GM23338 (cell line): ENCODE measurements around the gene NPW. TPM values are rescaled to one million over a fixed set of nuclear protein-coding genes. Genes with fewer than 3 reads are reported as not detected.

Experiments used
- ATAC-seq: fragments of 200-7000 bp; cut with Tn5 transposase; 3 replicates; pipeline ENCODE4 v1.9.1; 2020
- DNase-seq: peaks from one replicate; pipeline ENCODE4 v3.0.0-alpha.2; 2015; ENCODE audit warnings: low spot score
- H2AFZ ChIP-seq: fragments of 200-600 bp; sonication (generic); 2 replicates; pipeline ENCODE4 v1.8.0; 2016; ENCODE audit warnings: antibody characterized with exemption, mild to moderate bottlenecking, moderate library complexity
- H3F3A ChIP-seq: fragments of 200-600 bp; sonication (generic); replicated peaks from 2 replicates; pipeline ENCODE4 v1.8.0; 2017; ENCODE audit warnings: antibody characterized with exemption, mixed run types, low read depth
- H3K27ac ChIP-seq: fragments of 200-600 bp; sonication (generic); 2 replicates; pipeline ENCODE4 v1.6.1; 2016; ENCODE audit warnings: low read depth
- H3K27me3 ChIP-seq: fragments of 200-600 bp; sonication (generic); 2 replicates; pipeline ENCODE4 v1.8.0; 2016; ENCODE audit warnings: mild to moderate bottlenecking, mixed run types, moderate library complexity; ENCODE audit not compliant: insufficient read depth
- H3K36me3 ChIP-seq: fragments of 200-600 bp; sonication (generic); 2 replicates; pipeline ENCODE4 v1.8.0; 2016; ENCODE audit warnings: mild to moderate bottlenecking; ENCODE audit not compliant: insufficient read depth
- H3K4me1 ChIP-seq: fragments of 200-600 bp; sonication (generic); 2 replicates; pipeline ENCODE4 v1.8.0; 2016; ENCODE audit warnings: mild to moderate bottlenecking, moderate library complexity; ENCODE audit not compliant: insufficient read depth
- H3K4me2 ChIP-seq: fragments of 200-600 bp; sonication (generic); 2 replicates; pipeline ENCODE4 v1.7.1; 2017; ENCODE audit warnings: mixed run types
- H3K4me3 ChIP-seq: fragments of 200-600 bp; sonication (generic); 2 replicates; pipeline ENCODE4 v1.6.1; 2016; ENCODE audit warnings: mixed run types
- H3K79me2 ChIP-seq: fragments of 200-600 bp; sonication (generic); replicated peaks from 2 replicates; pipeline ENCODE4 v1.8.0; 2017; ENCODE audit warnings: mild to moderate bottlenecking; ENCODE audit not compliant: insufficient read depth
- H3K9me2 ChIP-seq: fragments of 200-600 bp; sonication (generic); 2 replicates; pipeline ENCODE4 v1.8.0; 2017; ENCODE audit not compliant: insufficient read depth
- H4K20me1 ChIP-seq: fragments of 200-600 bp; sonication (generic); replicated peaks from 2 replicates; pipeline ENCODE4 v1.8.0; 2017; ENCODE audit warnings: mild to moderate bottlenecking; ENCODE audit not compliant: insufficient read depth
- H3K27ac Mint-ChIP-seq: 2 replicates; pipeline ENCODE4 v1.8.0; 2020; ENCODE audit warnings: inconsistent platforms, mild to moderate bottlenecking, moderate library complexity, mixed read lengths
- H3K27me3 Mint-ChIP-seq: 3 replicates; pipeline ENCODE4 v1.8.0; 2022; ENCODE audit warnings: low read depth, mild to moderate bottlenecking, moderate library complexity, mixed read lengths, inconsistent platforms; ENCODE audit not compliant: insufficient read depth, poor library complexity
- H3K36me3 Mint-ChIP-seq: 3 replicates; pipeline ENCODE4 v1.8.0; 2021; ENCODE audit warnings: low read depth, mild to moderate bottlenecking, inconsistent platforms, moderate library complexity, mixed read lengths
- H3K4me1 Mint-ChIP-seq: 3 replicates; pipeline ENCODE4 v1.8.0; 2020; ENCODE audit warnings: mild to moderate bottlenecking, inconsistent platforms, mixed read lengths
- H3K4me3 Mint-ChIP-seq: 3 replicates; pipeline ENCODE4 v1.8.0; 2021; ENCODE audit warnings: moderate library complexity, mild to moderate bottlenecking, inconsistent platforms, mixed read lengths
- H3K9me3 Mint-ChIP-seq: 3 replicates; pipeline ENCODE4 v1.8.0; 2020; ENCODE audit warnings: moderate library complexity, mild to moderate bottlenecking, inconsistent platforms, mixed read lengths
- CTCF ChIP-seq, 2 experiments: fragments of 200-600 bp in 1 of 2; sonication (generic) in 1 of 2; conservative IDR thresholded peaks; 2 replicates each; pipeline versions ENCODE4 v1.5.1 to v1.6.1; 2016 to 2017; ENCODE audit warnings: antibody characterized with exemption in 2 of 2, low read depth in 2 of 2, mild to moderate bottlenecking in 2 of 2, moderate library complexity in 1 of 2
- ETS1 ChIP-seq: IDR thresholded peaks from 2 replicates; pipeline ENCODE4 v1.6.1; 2016; ENCODE audit warnings: antibody characterized with exemption
- EZH2phosphoT487 ChIP-seq: fragments of 200-600 bp; sonication (generic); IDR thresholded peaks from one replicate; pipeline ENCODE4 v1.8.1; 2018; ENCODE audit warnings: antibody characterized with exemption; ENCODE audit not compliant: unreplicated experiment
- JUNB ChIP-seq: IDR thresholded peaks from one replicate; pipeline ENCODE4 v1.6.1; 2016; ENCODE audit warnings: antibody characterized with exemption; ENCODE audit not compliant: unreplicated experiment
- NANOG ChIP-seq: IDR thresholded peaks from 2 replicates; pipeline ENCODE4 v1.6.1; 2016; ENCODE audit warnings: antibody characterized with exemption, borderline replicate concordance
- POLR2AphosphoS5 ChIP-seq: IDR thresholded peaks from 2 replicates; pipeline ENCODE4 v1.6.1; 2016; ENCODE audit warnings: antibody characterized with exemption, low read depth
- ZNF114 ChIP-seq: fragments of 250-450 bp; sonication (Bioruptor Pico); IDR thresholded peaks from 2 replicates; pipeline ENCODE4 v1.5.0; 2020; ENCODE audit warnings: mild to moderate bottlenecking, moderate library complexity
- ZNF331 ChIP-seq: fragments of 250-450 bp; sonication (Bioruptor Pico); IDR thresholded peaks from 2 replicates; pipeline ENCODE4 v1.5.0; 2020; ENCODE audit warnings: low read depth, mild to moderate bottlenecking, moderate library complexity
- polyA plus RNA-seq: library from polyadenylated mRNA; unstranded; fragments of >200 nt; fragmentation: Nextera tagmentation; extraction: Ambion mirVana; gene quantifications from 2 replicates; pipeline ENCODE4 v1.2.1, GENCODE V29; 2016
- total RNA-seq: library from RNA; depleted of rRNA; stranded (reverse); fragments of >200 nt; shearing (Covaris generic); gene quantifications from 2 replicates; pipeline ENCODE4 v1.2.3, GENCODE V29; 2014
- TF ChIP-seq, protein P1 (sequence below): IDR thresholded peaks from one replicate; pipeline ENCODE4 v1.6.1; 2018; ENCODE audit warnings: antibody characterized with exemption; ENCODE audit not compliant: unreplicated experiment

The NPW gene
- total and polyA plus RNA-seq, 2 experiments from 2014 or later = 4.5 to 37.6 TPM

GRCh38 chr16:2007081-2007836 lies 12.3 kb upstream of the NPW start:
- Histone ChIP-seq H3K36me3 (no peaks in the 10 kb centered on the region), H3K27ac (no peak overlapping the region), H3K4me1 (peaks cover 22% of the 10 kb centered on the region), H3K9me2 (no peaks in the 10 kb centered on the region), H3K79me2 (peaks cover 42% of the 10 kb centered on the region), H4K20me1 (peaks cover 36% of the 10 kb centered on the region), H3K4me3 (peak overlapping the region; percentile 91; the same call in 1 of the 2 replicates), H3F3A (peaks cover 28% of the 10 kb centered on the region; the same call in 1 of the 2 replicates), H3K4me2 (peak overlapping the region; percentile 65), H3K27me3 (no peaks in the 10 kb centered on the region), H2AFZ (no peak overlapping the region)
- peaks cover 15% of the 10 kb centered on the region for H3K36me3 Mint-ChIP-seq
- H3K9me3 Mint-ChIP-seq = no peaks in the 10 kb centered on the region
- DNase-seq = no peak
- peaks cover 37% of the 10 kb centered on the region for H3K4me1 Mint-ChIP-seq
- ATAC-seq = no peak
- H3K27me3 Mint-ChIP-seq = peaks cover 15% of the 10 kb centered on the region
- TF ChIP-seq ZNF331 (CRISPR knock-in tag) = no peak
- TF ChIP-seq, protein P1, sequence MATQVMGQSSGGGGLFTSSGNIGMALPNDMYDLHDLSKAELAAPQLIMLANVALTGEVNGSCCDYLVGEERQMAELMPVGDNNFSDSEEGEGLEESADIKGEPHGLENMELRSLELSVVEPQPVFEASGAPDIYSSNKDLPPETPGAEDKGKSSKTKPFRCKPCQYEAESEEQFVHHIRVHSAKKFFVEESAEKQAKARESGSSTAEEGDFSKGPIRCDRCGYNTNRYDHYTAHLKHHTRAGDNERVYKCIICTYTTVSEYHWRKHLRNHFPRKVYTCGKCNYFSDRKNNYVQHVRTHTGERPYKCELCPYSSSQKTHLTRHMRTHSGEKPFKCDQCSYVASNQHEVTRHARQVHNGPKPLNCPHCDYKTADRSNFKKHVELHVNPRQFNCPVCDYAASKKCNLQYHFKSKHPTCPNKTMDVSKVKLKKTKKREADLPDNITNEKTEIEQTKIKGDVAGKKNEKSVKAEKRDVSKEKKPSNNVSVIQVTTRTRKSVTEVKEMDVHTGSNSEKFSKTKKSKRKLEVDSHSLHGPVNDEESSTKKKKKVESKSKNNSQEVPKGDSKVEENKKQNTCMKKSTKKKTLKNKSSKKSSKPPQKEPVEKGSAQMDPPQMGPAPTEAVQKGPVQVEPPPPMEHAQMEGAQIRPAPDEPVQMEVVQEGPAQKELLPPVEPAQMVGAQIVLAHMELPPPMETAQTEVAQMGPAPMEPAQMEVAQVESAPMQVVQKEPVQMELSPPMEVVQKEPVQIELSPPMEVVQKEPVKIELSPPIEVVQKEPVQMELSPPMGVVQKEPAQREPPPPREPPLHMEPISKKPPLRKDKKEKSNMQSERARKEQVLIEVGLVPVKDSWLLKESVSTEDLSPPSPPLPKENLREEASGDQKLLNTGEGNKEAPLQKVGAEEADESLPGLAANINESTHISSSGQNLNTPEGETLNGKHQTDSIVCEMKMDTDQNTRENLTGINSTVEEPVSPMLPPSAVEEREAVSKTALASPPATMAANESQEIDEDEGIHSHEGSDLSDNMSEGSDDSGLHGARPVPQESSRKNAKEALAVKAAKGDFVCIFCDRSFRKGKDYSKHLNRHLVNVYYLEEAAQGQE = no peak
- no peak for TF ChIP-seq NANOG
- no peak for TF ChIP-seq EZH2phosphoT487
- TF ChIP-seq CTCF (conservative IDR thresholded peaks at IDR 0.05; ENCODE audit: low read depth in 2 of 2) = no peak
- TF ChIP-seq JUNB = no peak
- H3K27ac Mint-ChIP-seq = no peak overlapping the region
- peak overlapping the region; percentile 74 for H3K4me3 Mint-ChIP-seq

DNA sequence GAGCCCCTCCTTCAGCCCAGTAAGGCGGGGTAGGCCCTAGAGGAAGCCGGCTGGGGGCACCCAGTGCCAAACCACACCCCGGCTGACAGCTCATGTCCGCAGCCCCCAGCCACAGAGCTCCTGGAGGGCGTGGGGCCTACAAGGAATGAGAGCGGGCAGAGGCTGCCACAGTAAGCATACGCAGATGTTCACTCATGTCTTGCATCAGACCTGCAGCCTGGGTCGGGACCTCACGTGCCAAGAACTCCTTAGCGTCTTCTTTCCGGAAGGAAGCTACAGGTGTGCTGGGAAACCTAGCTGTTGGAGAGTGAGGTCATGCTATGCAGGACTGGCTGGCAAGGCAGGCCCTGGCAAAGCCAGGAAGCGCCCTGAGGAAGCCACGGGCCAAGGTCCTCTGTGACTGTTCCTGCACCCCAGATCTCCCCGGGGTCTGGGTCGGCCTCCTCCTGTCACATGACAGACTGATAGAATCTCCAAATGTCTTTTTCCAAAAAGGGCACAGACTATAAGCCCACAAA lies 11.5 kb upstream of the NPW start:
- H3K36me3 ChIP-seq = no peaks in the 10 kb centered on the region
- H3K36me3 Mint-ChIP-seq = peaks cover 11% of the 10 kb centered on the region
- no peaks in the 10 kb centered on the region for H3K9me2 ChIP-seq
- H4K20me1 ChIP-seq = peaks cover 36% of the 10 kb centered on the region
- peaks cover 22% of the 10 kb centered on the region for H3K4me1 ChIP-seq
- H3K27me3 Mint-ChIP-seq = peaks cover 15% of the 10 kb centered on the region
- no peak overlapping the region; the same call in 1 of the 2 replicates for H3K27ac Mint-ChIP-seq
- no peaks in the 10 kb centered on the region for H3K9me3 Mint-ChIP-seq
- DNase-seq (no peak), ATAC-seq (no peak)
- no peak overlapping the region for H3K27ac ChIP-seq
- no peaks in the 10 kb centered on the region for H3K27me3 ChIP-seq
- H3K4me1 Mint-ChIP-seq = peaks cover 37% of the 10 kb centered on the region
- H3F3A ChIP-seq = peaks cover 28% of the 10 kb centered on the region; the same call in 1 of the 2 replicates
- no peak overlapping the region for H2AFZ ChIP-seq
- peak overlapping the region; percentile 74 for H3K4me3 Mint-ChIP-seq
- peak overlapping the region; percentile 91 for H3K4me3 ChIP-seq
- peaks cover 42% of the 10 kb centered on the region for H3K79me2 ChIP-seq
- peak overlapping the region; percentile 97 for H3K4me2 ChIP-seq
- no peak for TF ChIP-seq ETS1
- TF ChIP-seq, protein P1 = no peak
- TF ChIP-seq ZNF114 = no peak
- no peak for TF ChIP-seq POLR2AphosphoS5
